Neural cell (in vitro differentiated cells): Measurements from ENCODE around the gene SF3B3. TPM values are rescaled to one million over a fixed set of nuclear protein-coding genes. Genes with fewer than 3 reads are reported as not detected.

Source experiments
- H2AFZ ChIP-seq: fragments of 200-600, 300-800 bp; sonication (generic), shearing (Covaris generic); 2 replicates; pipeline ENCODE4 v1.6.0; 2014; ENCODE audit warnings: low read depth, mild to moderate bottlenecking, antibody characterized with exemption, low read length, moderate library complexity
- H3F3A ChIP-seq: fragments of 200-600 bp; shearing (Covaris generic); 2 replicates; pipeline ENCODE4 v1.6.1; 2016; ENCODE audit warnings: mild to moderate bottlenecking, moderate library complexity, mixed read lengths, antibody characterized with exemption, low read length; ENCODE audit not compliant: insufficient read depth, poor library complexity, severe bottlenecking
- H3K27ac ChIP-seq: fragments of 200-600, 300-800 bp; sonication (generic), shearing (Covaris generic); 2 replicates; pipeline ENCODE4 v1.5.1; 2014; ENCODE audit warnings: mild to moderate bottlenecking, low read length, moderate library complexity
- H3K27me3 ChIP-seq: fragments of 300-800, 200-600 bp; sonication (generic), shearing (Covaris generic); 2 replicates; pipeline ENCODE4 v1.6.0; 2014; ENCODE audit warnings: mild to moderate bottlenecking, low read depth, low read length, moderate library complexity; ENCODE audit not compliant: insufficient read depth
- H3K36me3 ChIP-seq: fragments of 300-800, 200-600 bp; sonication (generic), shearing (Covaris generic); 2 replicates; pipeline ENCODE4 v1.5.1; 2014; ENCODE audit warnings: mild to moderate bottlenecking, antibody characterized with exemption, low read length, moderate library complexity; ENCODE audit not compliant: insufficient read depth
- H3K4me2 ChIP-seq: fragments of 300-800, 200-600 bp; sonication (generic), shearing (Covaris generic); 2 replicates; pipeline ENCODE4 v1.6.0; 2014; ENCODE audit warnings: mild to moderate bottlenecking, low read length
- H3K4me3 ChIP-seq: fragments of 300-800, 200-600 bp; sonication (generic), shearing (Covaris generic); 2 replicates; pipeline ENCODE4 v1.5.1; 2014; ENCODE audit warnings: mild to moderate bottlenecking, low read length, moderate library complexity
- H3K79me2 ChIP-seq: fragments of 200-600 bp; shearing (Covaris generic); replicated peaks from 2 replicates; pipeline ENCODE4 v1.6.0; 2014; ENCODE audit warnings: mild to moderate bottlenecking, low read length, moderate library complexity; ENCODE audit not compliant: insufficient read depth
- H3K9ac ChIP-seq: fragments of 300-800, 200-600 bp; sonication (generic), shearing (Covaris generic); 2 replicates; pipeline ENCODE4 v1.6.1; 2016; ENCODE audit warnings: mild to moderate bottlenecking, low read length, mixed read lengths
- H3K9me2 ChIP-seq: fragments of 200-600 bp; shearing (Covaris generic); 2 replicates; pipeline ENCODE4 v1.6.1; 2016; ENCODE audit warnings: mild to moderate bottlenecking, low read length, mixed read lengths; ENCODE audit not compliant: insufficient read depth
- H3K9me3 ChIP-seq: fragments of 200-600, 300-800 bp; sonication (generic), shearing (Covaris generic); 2 replicates; pipeline ENCODE4 v1.6.1; 2016; ENCODE audit warnings: mild to moderate bottlenecking, mixed run types, low read length, moderate library complexity, mixed read lengths
- H4K20me1 ChIP-seq: fragments of 200-600 bp; shearing (Covaris generic); 2 replicates; pipeline ENCODE4 v1.6.1; 2016; ENCODE audit warnings: mild to moderate bottlenecking, mixed run types; ENCODE audit not compliant: insufficient read depth
- CTCF ChIP-seq: fragments of 450-650 bp; IDR thresholded peaks from 2 replicates; pipeline ENCODE4 v1.5.1; 2014; ENCODE audit warnings: antibody characterized with exemption, mild to moderate bottlenecking, moderate library complexity; ENCODE audit not compliant: poor library complexity, severe bottlenecking
- EP300 ChIP-seq: fragments of 450-650 bp; conservative IDR thresholded peaks from 2 replicates; pipeline ENCODE4 v1.6.1; 2014; ENCODE audit warnings: antibody characterized with exemption, mild to moderate bottlenecking, moderate library complexity; ENCODE audit not compliant: poor library complexity, severe bottlenecking
- EZH2 ChIP-seq: fragments of 200-600, 300-800 bp; shearing (Covaris generic), sonication (generic); IDR thresholded peaks from 2 replicates; pipeline ENCODE4 v1.6.1; 2014; ENCODE audit warnings: antibody characterized with exemption, low read length, borderline replicate concordance, mild to moderate bottlenecking; ENCODE audit not compliant: insufficient read depth, poor library complexity, severe bottlenecking
- MXI1 ChIP-seq: fragments of 450-650 bp; conservative IDR thresholded peaks from 2 replicates; pipeline ENCODE4 v1.6.1; 2014; ENCODE audit warnings: antibody characterized with exemption, mild to moderate bottlenecking; ENCODE audit not compliant: poor library complexity, severe bottlenecking
- POLR2AphosphoS5 ChIP-seq: IDR thresholded peaks from 2 replicates; pipeline ENCODE4 v1.6.1; 2012
- RAD21 ChIP-seq: fragments of 450-650 bp; conservative IDR thresholded peaks from 2 replicates; pipeline ENCODE4 v1.6.1; 2014; ENCODE audit warnings: antibody characterized with exemption, mild to moderate bottlenecking, moderate library complexity
- SMC3 ChIP-seq: fragments of 450-650 bp; conservative IDR thresholded peaks from 2 replicates; pipeline ENCODE4 v1.6.1; 2014; ENCODE audit warnings: antibody characterized with exemption, mild to moderate bottlenecking, moderate library complexity; ENCODE audit not compliant: poor library complexity
- TAF1 ChIP-seq: IDR thresholded peaks from 2 replicates; pipeline ENCODE4 v1.6.1; 2012; ENCODE audit warnings: low read depth
- polyA plus RNA-seq: library from polyadenylated mRNA; depleted of rRNA; stranded (reverse); fragments of >200 nt; gene quantifications from 2 replicates; pipeline ENCODE4 v1.2.3, GENCODE V29; 2014
- TF ChIP-seq, protein P1 (sequence below): IDR thresholded peaks from 2 replicates; pipeline ENCODE4 v1.6.1; 2012; ENCODE audit warnings: borderline replicate concordance

Gene SF3B3
- polyA plus RNA-seq, 1 donor from 2014 or later = 90.0 TPM

- Histone ChIP-seq H3K27me3 (no peaks in the 10 kb centered on the region), H3K36me3 (no peaks in the 10 kb centered on the region), H3K4me2 (no peak overlapping the region), H3K27ac (no peak overlapping the region), H3K9me2 (no peaks in the 10 kb centered on the region), H3K9ac (no peak overlapping the region), H2AFZ (no peak overlapping the region), H3K9me3 (no peaks in the 10 kb centered on the region), H3K79me2 (no peaks in the 10 kb centered on the region), H3K4me3 (no peak overlapping the region), H4K20me1 (no peaks in the 10 kb centered on the region), H3F3A (no peaks in the 10 kb centered on the region)
- no peak for TF ChIP-seq SMC3
- no peak for TF ChIP-seq POLR2AphosphoS5
- TF ChIP-seq TAF1 = no peak
- no peak for TF ChIP-seq MXI1
- no peak for TF ChIP-seq RAD21
- TF ChIP-seq CTCF = no peak
- no peak for TF ChIP-seq EP300
- TF ChIP-seq, protein P1, sequence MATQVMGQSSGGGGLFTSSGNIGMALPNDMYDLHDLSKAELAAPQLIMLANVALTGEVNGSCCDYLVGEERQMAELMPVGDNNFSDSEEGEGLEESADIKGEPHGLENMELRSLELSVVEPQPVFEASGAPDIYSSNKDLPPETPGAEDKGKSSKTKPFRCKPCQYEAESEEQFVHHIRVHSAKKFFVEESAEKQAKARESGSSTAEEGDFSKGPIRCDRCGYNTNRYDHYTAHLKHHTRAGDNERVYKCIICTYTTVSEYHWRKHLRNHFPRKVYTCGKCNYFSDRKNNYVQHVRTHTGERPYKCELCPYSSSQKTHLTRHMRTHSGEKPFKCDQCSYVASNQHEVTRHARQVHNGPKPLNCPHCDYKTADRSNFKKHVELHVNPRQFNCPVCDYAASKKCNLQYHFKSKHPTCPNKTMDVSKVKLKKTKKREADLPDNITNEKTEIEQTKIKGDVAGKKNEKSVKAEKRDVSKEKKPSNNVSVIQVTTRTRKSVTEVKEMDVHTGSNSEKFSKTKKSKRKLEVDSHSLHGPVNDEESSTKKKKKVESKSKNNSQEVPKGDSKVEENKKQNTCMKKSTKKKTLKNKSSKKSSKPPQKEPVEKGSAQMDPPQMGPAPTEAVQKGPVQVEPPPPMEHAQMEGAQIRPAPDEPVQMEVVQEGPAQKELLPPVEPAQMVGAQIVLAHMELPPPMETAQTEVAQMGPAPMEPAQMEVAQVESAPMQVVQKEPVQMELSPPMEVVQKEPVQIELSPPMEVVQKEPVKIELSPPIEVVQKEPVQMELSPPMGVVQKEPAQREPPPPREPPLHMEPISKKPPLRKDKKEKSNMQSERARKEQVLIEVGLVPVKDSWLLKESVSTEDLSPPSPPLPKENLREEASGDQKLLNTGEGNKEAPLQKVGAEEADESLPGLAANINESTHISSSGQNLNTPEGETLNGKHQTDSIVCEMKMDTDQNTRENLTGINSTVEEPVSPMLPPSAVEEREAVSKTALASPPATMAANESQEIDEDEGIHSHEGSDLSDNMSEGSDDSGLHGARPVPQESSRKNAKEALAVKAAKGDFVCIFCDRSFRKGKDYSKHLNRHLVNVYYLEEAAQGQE = no peak
- TF ChIP-seq EZH2 = no peak
These were observed 79.2 kb downstream of the SF3B3 start for GRCh38 chr16:70602831-70603230.

DNA sequence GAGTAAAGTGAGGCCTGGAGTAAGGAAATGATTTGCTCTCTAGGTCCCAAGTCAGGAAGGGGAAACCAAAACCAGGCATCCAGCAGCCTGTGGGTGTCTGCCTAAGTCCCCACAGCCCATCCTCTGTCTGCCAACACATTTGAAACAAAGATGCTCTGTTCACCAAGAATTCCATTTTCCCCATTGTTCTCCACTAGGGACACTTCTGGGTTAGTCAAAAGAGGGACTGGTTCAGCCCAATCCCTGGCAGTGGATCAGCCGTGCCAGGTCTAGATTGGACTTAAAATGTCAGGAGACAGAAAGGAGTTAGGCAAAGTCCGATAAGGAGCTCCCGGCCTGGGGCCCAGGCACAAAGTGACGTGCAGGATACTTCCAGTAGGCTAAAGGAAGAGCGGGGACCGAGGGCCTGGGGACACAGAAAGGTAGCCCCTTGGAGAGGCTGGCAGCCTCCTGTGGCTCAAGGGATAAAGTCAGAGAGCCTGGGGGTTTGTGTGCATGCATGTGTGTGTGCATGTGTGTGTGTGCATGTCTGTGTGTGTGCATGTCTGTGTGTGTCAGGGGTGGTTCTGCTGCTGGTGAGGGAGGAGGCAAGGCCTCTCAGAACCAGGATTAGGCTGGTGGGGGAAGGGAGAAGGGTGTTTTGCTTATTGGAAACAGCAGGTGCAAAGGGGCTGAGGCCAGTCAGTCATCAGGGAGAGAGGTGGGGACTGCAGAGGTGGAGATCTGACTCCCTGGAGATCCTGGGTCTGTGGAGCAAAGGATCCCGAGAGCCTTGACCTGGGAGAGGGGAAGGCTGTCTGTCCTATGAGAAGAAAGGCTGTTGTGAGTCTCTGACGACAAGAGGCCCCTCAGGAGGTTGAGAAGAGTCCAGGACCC lies 81.0 kb downstream of the SF3B3 start:
- H3K9ac ChIP-seq = no peak overlapping the region
- H3F3A ChIP-seq = no peaks in the 10 kb centered on the region
- H3K27me3 ChIP-seq = no peaks in the 10 kb centered on the region
- H3K9me2 ChIP-seq = no peaks in the 10 kb centered on the region
- no peaks in the 10 kb centered on the region for H3K79me2 ChIP-seq
- H3K4me3 ChIP-seq = no peak overlapping the region
- TF ChIP-seq EP300 (no peak), TAF1 (no peak), MXI1 (no peak), POLR2AphosphoS5 (no peak), CTCF (no peak), RAD21 (no peak), SMC3 (no peak), EZH2 (no peak)
- TF ChIP-seq, protein P1 = no peak
- no peaks in the 10 kb centered on the region for H3K36me3 ChIP-seq
- no peaks in the 10 kb centered on the region for H3K9me3 ChIP-seq
- H3K27ac ChIP-seq = no peak overlapping the region
- no peaks in the 10 kb centered on the region for H4K20me1 ChIP-seq
- no peak overlapping the region for H2AFZ ChIP-seq
- H3K4me2 ChIP-seq = no peak overlapping the region
